HL-60 (cell line): ENCODE results near the gene AK5.

Experiments used
- DNase-seq, 2 experiments: peaks; one replicate each; pipeline ENCODE4 v3.0.0-alpha.2; 2010 to 2020; ENCODE audit warnings: low read depth in 1 of 2, low spot score in 1 of 2
- H3K27ac ChIP-seq: fragments of 250-450 bp; sonication (Bioruptor Pico); replicated peaks from 2 replicates; pipeline ENCODE4 v1.5.1; 2020; ENCODE audit warnings: mild to moderate bottlenecking, moderate library complexity
- H3K27me3 ChIP-seq: fragments of 250-450 bp; sonication (Bioruptor Pico); 2 replicates; pipeline ENCODE4 v1.5.1; 2021; ENCODE audit warnings: mild to moderate bottlenecking, moderate library complexity; ENCODE audit not compliant: insufficient read depth, poor library complexity, severe bottlenecking
- H3K4me3 ChIP-seq: replicated peaks from 2 replicates; pipeline ENCODE4 v1.5.1; 2011; ENCODE audit warnings: mild to moderate bottlenecking, control low read depth, low read length; ENCODE audit not compliant: insufficient read depth
- CTCF ChIP-seq: IDR thresholded peaks from one replicate; pipeline ENCODE4 v1.5.1; 2011; ENCODE audit warnings: low read length, control low read depth, inconsistent platforms; ENCODE audit not compliant: insufficient read depth
- GABPA ChIP-seq: IDR thresholded peaks from 2 replicates; pipeline ENCODE4 v1.6.1; 2012; ENCODE audit warnings: low read depth
- POLR2AphosphoS5 ChIP-seq: IDR thresholded peaks from 2 replicates; pipeline ENCODE4 v1.6.1; 2012; ENCODE audit warnings: low read depth
- REST ChIP-seq: IDR thresholded peaks from 2 replicates; pipeline ENCODE4 v1.6.1; 2012; ENCODE audit warnings: low read depth; ENCODE audit not compliant: insufficient replicate concordance
- SPI1 ChIP-seq: IDR thresholded peaks from 2 replicates; pipeline ENCODE4 v1.6.1; 2012; ENCODE audit warnings: low read depth, mild to moderate bottlenecking, borderline replicate concordance

The AK5 gene

GRCh38 chr1:77288275-77288674 is 6.5 kb downstream of the AK5 start:
- DNase-seq: no peak
- H3K4me3 ChIP-seq: no peak overlapping the region
- peaks cover 2% of the 10 kb centered on the region for H3K27me3 ChIP-seq
- no peak overlapping the region for H3K27ac ChIP-seq
- no peak for TF ChIP-seq CTCF
- no peak for TF ChIP-seq GABPA
- no peak for TF ChIP-seq REST
- TF ChIP-seq SPI1: no peak
- TF ChIP-seq POLR2AphosphoS5: no peak

- TF ChIP-seq REST (no peak), CTCF (no peak), SPI1 (no peak), POLR2AphosphoS5 (no peak), GABPA (no peak)
- no peaks in the 10 kb centered on the region for H3K27me3 ChIP-seq
- no peak overlapping the region for H3K27ac ChIP-seq
- H3K4me3 ChIP-seq: no peak overlapping the region
- DNase-seq: no peak
These were observed 8.8 kb downstream of the AK5 start for GRCh38 chr1:77290576-77290975.

GRCh38 chr1:77292551-77292950 is 10.7 kb downstream of the AK5 start:
- H3K27ac ChIP-seq: no peak overlapping the region
- no peaks in the 10 kb centered on the region for H3K27me3 ChIP-seq
- H3K4me3 ChIP-seq: no peak overlapping the region
- no peak for DNase-seq
- no peak for TF ChIP-seq POLR2AphosphoS5

- TF ChIP-seq SPI1 (no peak), REST (no peak), CTCF (no peak)
- DNase-seq: no peak
- H3K4me3 ChIP-seq: no peak overlapping the region
- H3K27me3 ChIP-seq: no peaks in the 10 kb centered on the region
- no peak overlapping the region for H3K27ac ChIP-seq
These were observed 18.7 kb downstream of the AK5 start for GRCh38 chr1:77300566-77300965.
